Measurements from ENCODE around the gene AARS2.
A peak's percentile ranks its signal among the peaks of the same experiment; 100 is the strongest.

AARS2 gene

DNA sequence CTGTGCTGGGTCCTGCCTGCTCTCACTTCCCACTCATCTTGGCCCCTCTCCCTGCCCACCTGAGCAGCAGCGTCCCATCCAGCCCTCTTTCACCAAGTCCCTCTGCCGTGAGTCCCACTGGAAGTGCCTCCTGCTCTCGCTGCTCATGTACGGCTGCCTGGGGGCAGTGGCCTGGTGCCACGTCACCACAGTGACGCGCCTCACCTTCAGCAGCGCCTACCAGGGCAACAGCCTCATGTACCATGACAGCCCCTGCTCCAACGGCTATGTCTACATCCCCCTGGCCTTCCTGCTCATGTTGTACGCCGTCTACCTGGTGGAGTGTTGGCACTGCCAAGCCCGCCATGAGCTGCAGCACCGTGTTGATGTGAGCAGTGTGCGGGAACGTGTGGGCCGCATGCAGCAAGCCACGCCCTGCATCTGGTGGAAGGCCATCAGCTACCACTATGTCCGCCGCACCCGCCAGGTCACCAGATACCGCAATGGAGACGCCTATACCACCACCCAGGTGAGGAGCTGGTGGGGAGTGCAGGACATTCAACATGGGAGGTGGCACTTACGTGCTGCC, 40.1 kb downstream of the AARS2 start:
- DNase-seq, result no peak

- DNase-seq, result no peak
Measured at GRCh38 chr6:44272529-44272928, 40.6 kb downstream of the AARS2 start.

- DNase-seq, result no peak
Measured at GRCh38 chr6:44271914-44272313, 41.2 kb downstream of the AARS2 start.

- no peak for DNase-seq
Measured at GRCh38 chr6:44271406-44271723, 41.8 kb downstream of the AARS2 start.

- DNase-seq, result peak; percentile 26
Measured at GRCh38 chr6:44270526-44271405, 42.4 kb downstream of the AARS2 start.

GRCh38 chr6:44269921-44270525, 43.1 kb downstream of the AARS2 start, which contains the start of gene TMEM151B:
TSS of gene TMEM151B (plus strand) at chr6:44270450. CDS start at chr6:44270743, 293 bp downstream.
- DNase-seq, result no peak

DNA sequence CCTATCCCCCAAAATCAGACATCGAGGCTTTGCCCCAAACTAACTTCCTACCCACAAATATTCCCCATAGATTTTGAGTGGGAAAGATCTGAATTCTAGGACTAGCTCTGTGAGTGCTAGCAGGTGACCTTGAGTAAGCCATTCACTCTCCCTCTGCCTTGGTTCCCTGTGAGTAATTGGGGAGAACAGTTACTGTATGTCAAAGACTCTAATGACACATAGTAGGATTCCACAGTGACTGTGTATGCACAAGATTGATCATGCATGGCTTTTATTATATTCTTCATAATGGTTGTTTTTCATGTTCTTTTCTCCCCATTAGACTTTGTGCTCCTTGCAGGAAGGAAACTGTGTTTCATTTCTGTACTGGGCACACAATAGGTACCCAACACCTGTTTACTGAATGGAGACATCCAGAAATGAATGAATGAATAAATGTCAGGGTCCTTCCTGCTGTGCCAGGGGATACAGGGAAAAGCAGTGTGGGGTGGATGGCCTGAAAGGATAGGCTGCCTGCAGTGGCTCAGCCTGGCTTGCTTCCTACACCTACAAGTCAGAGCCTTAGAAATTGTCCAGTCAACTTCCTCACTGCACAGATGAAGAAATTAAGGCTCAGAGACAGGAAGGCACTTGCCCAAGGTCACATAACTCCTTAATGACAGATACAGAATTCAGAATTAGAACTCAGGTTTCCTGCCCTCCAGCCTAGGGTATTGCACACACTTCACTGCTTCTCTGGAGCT, 43.8 kb downstream of the AARS2 start:
- DNase-seq, result no peak

DNA sequence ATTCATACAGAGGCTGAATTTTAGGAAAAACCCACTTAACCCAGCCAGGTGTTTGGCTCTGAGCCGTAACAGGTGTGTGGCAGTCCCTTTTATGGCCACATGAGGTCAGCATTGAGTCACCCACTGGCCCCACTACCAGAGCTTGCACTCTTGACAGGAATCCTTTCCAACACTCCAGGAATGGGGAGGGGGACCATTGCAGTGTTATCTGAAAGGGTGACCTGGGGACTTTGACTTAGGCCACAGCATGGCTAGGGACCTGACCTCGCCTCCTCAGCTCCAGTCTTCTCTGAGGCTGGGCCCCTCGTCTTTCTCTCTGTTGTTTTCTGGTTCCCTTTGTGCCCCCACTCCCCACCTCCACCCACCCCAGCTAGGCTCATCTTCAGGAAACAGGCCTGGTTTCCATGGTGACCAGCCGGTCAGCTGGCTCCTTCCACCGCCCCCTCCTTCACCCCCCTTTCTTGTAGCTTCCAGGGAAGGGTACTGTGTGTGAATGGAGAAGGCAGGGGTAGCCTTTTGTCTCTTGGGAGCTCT, 45.0 kb downstream of the AARS2 start:
- peak; percentile 30 for DNase-seq

- no peak for DNase-seq
Measured at GRCh38 chr6:44267252-44267651, 45.9 kb downstream of the AARS2 start.

DNA sequence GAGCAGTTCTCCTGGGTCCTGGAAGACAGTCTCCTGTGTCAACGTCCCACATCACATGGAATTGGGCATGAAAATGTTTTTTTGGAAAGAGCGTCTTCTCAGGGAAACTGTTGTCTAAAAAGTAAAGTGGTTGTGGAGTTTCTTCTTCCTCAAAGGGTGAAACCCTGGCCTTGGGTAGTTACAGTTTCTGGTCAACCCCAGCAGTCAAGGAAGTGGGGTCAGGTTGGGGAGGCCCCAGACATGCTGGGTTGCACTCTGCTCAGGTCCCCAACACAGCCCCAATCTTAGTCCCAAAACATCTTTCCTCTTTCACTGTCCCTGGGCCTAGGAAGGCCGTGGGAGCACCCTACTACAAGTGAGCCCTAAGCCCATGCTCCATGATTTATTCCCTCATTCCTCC, 46.8 kb downstream of the AARS2 start:
- DNase-seq, result no peak

DNA sequence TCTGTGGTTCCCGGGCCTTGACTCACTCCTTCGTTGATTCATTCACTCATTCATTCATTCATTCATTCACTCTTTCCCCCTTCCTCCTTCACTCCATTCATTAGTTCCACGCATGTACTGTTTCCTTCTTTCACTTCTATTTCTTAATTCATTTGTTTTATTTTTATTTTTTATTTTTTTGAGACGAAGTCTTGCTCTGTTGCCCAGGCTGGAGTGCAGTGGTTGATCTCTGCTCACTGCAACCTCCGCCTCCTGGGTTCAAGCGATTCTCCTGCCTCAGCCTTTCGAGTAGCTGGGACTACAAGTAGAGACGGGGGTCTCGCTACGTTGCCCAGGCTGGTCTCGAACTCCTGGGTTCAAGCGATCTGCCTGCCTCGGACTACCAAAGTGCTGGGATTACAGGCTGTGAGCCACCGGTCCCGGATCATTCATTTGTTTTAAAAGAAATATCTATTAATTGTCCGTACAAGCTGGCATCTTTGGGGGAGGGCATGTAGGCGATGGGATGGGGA, 47.4 kb downstream of the AARS2 start:
- DNase-seq, result no peak

GRCh38 chr6:44265007-44265721, 48.0 kb downstream of the AARS2 start, which contains the start of gene NFKBIE:
TSS of gene NFKBIE (minus strand) at chr6:44265551. CDS start at chr6:44265346, 205 bp downstream.
- DNase-seq, result peak; percentile 20

DNA sequence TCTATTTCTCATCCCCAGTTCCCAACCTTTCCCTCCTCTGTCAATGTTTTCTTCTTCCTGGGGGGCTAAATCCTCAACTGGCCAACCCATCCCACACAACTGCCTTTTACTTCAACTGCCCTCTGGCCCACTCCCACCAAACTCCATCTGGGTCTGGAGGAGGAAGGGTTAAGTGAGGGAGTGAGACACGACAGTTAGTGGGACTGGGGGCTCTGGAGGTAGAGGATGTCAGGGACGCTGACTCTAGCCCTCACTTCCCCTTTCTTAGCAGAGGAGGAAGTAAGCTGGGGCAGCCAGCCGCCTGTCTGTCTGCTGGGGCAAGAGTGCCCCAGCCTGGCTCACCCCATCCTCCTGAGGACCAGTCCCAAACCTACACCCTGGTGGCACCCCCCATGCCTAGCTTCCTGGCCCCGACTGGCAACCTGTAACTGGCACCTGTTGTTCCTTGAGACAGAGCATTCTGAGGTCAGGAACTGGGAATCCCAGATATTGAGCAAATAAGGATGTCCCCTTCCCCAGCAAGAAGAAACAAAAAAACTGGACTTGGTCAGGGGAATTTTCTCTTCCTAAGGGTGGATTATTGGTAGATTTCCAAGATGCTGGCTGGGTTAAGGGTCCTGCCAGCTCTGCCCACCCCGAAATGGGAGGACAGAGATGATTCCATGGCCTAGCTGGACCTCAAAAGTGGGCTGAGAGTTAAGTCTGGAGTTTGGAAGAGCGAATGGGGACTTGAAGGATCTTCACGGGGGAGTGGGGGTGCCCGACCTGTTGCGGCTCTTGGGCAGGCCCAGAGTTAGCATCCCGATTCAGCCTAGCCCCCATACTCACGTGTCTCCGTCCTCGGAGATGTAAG, 48.8 kb downstream of the AARS2 start:
- no peak for DNase-seq

DNA sequence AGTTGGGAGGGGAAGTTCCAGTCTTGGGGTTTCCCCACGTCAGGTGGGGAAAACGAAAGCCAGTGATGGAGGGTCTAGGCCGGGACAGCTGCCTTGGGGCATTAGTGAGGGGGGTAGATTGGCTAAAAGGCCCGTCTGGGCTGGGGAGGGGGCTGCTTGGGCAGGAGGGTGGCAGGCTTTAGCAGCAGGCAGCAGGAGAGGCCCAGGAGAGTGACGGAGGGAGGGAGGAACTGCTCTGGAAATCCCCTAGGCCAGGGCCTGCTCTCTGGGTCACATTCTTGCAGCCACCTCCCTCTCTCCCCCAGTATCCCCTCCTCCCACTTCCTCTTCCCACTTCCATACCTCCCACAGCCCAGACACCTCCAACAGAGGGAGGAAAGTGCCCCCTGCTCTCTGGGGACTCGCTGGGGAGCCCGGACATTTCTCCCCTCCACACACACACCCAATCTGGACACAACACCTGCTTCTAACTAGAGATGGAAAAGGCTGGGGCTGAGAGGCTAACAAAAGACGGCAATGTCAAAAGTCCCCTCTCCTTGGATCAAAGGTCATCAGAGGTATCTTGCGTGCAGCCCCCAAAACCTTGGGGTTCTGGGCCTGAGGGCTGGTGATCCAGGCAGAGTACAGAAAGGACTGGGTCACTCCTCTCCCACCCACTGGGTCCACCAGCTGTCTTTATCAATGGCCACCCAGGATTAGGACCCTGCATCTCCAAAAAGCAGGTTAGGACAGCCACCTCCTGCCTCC, 49.6 kb downstream of the AARS2 start:
- DNase-seq, result no peak

- no peak for DNase-seq
Measured at GRCh38 chr6:44262467-44263353, 50.4 kb downstream of the AARS2 start.

GRCh38 chr6:44261581-44261980, 51.6 kb downstream of the AARS2 start:
- DNase-seq, result no peak

DNA sequence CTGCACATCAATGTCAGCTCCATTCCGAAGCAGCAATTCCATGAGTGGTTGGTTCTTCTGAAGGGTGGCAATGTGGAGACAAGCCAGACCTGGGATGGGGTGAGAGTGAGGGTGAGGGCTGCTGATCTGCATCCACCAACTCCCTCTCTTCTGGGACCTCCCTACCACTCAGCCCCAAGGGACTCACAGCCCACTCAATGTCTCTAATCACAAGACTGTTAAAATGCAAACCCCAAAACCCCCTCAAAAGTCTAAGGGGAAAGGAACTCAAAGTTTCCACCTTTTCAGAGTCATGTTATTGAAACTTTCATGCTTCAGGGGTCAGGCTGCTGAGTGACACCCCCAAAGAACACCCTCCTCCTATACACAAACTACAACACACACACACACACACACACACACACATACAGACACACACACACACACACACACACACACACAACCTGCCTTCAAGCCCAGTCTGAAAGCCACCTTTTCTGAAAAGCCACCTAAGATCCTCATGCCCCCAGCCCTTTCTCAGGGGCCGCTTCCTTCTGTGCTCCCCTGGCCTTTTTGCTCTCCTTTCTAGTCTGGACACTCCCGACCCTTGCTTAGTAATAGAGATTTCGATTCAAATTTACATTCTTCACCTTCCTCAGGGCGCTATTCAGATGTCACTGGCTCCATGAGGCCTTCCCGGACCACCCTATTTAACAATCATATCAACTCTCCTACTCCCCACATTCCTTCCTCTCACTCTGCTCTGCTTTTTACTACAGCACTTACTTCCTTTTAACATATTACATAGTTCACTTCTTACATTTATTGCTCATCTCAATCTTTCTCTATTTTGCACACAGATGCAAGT, 52.5 kb downstream of the AARS2 start:
- DNase-seq, result no peak

DNA sequence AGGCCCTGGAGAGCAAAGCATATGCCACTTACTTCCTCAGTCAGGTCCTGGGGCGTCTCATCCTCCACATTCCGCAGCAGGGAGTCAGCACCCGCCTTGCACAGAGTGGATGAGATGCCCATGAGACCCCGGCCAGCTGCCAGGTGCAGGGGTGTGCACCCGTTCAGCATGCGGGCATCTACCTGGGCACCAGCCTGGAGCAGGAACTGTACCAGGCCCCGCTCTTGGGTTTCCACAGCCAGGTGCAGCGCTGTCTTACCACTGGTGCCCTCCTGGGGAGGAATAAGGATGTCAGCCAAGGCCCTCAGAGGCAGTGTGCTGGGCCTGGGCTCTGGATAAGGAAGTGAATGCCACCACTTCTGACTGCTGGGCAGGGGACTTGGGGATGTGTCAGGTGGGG, 53.1 kb downstream of the AARS2 start:
- no peak for DNase-seq
